ENCODE data around the gene LCK.

- TF ChIP-seq TAF1 (IDR thresholded peaks at IDR 0.05; ENCODE audit: low read depth), result no peak
- TF ChIP-seq CTCF (IDR thresholded peaks at IDR 0.05; ENCODE audit: poor library complexity, severe bottlenecking), result peak; percentile 85
- peak; percentile 75 for TF ChIP-seq POLR2AphosphoS5 (IDR thresholded peaks at IDR 0.05)
- no peak for TF ChIP-seq EZH2 (IDR thresholded peaks at IDR 0.05; ENCODE audit: borderline replicate concordance, insufficient read depth, low read length, poor library complexity, severe bottlenecking)
- TF ChIP-seq REST (IDR thresholded peaks at IDR 0.05; ENCODE audit: borderline replicate concordance), result no peak
- TF ChIP-seq SMC3 (conservative IDR thresholded peaks at IDR 0.05; ENCODE audit: poor library complexity), result peak; percentile 71
- TF ChIP-seq MXI1 (conservative IDR thresholded peaks at IDR 0.05; ENCODE audit: poor library complexity, severe bottlenecking), result peak; percentile 60
- TF ChIP-seq EP300 (conservative IDR thresholded peaks at IDR 0.05; ENCODE audit: poor library complexity, severe bottlenecking), result no peak
- peak; percentile 61 for TF ChIP-seq RAD21 (conservative IDR thresholded peaks at IDR 0.05)
Measured at GRCh38 chr1:32334864-32335534, 83.9 kb downstream of the LCK start.
